PC-3 (cell line): ENCODE data around the gene CDK5.

Experiments
- CTCF ChIP-seq: fragments of 300-600 bp; sonication (generic); conservative IDR thresholded peaks from 2 replicates; pipeline ENCODE4 v1.5.1; 2017; ENCODE audit warnings: antibody characterized with exemption, low read depth, mild to moderate bottlenecking, low read length
- EZH2 ChIP-seq: fragments of 300-600 bp; sonication (generic); IDR thresholded peaks from one replicate; pipeline ENCODE4 v1.6.1; 2017; ENCODE audit warnings: antibody characterized with exemption, mild to moderate bottlenecking, low read length; ENCODE audit not compliant: unreplicated experiment
- EZH2phosphoT487 ChIP-seq: fragments of 300-600 bp; sonication (generic); IDR thresholded peaks from 2 replicates; pipeline ENCODE4 v1.6.1; 2018; ENCODE audit warnings: mild to moderate bottlenecking, antibody characterized with exemption, low read length, borderline replicate concordance

- TF ChIP-seq CTCF (no peak), EZH2 (no peak), EZH2phosphoT487 (no peak)
These were observed 44.4 kb downstream of the CDK5 start for GRCh38 chr7:151013356-151013732.
